Measurements from ENCODE around the gene SLC22A23. TPM values are rescaled to one million over a fixed set of nuclear protein-coding genes. Genes with fewer than 3 reads are reported as not detected.

The SLC22A23 gene
- total RNA-seq, 6 donors from 2014 or later: 18.2 to 73.1 (median 28.3) TPM

DNA sequence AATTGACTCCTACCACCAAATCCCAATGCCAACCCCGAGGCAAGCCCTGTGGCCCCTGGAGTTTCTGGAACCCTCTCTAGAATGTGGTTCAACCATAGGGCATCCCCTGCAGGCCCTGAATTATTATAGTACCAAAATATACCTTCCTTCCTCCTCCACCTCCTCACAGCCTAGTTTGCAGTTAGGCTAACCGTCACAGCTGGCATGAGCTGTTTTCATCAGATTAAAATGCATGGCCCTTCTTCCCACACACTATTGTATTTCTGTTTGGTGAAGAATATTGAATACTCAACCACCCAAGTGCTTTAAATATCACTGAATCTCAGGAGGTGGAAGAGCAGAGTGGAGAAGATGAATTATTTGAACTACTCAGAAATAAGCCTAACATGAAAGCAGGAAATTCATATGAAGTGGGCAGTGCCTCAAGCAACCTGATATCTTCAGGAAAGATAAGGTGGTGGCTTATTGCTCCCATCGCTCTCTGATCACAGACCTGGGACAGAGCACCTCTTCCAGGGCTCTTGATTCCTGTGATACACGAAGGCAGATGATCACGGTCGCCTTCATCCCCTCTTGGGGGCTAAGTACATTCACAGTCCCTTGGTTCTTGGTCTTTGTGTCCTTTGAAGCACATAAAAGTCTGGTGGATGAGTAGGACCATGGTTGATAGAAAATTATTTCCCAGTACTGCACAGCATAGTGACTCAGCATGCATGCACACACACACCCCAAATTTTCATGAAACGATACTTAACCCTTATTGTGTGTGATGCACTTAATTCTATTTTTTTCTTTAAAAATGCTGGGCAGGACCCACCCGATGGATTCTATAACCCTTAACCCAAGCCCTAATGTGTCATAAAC is 107.2 kb downstream of the SLC22A23 start:
- TF ChIP-seq, protein P1, sequence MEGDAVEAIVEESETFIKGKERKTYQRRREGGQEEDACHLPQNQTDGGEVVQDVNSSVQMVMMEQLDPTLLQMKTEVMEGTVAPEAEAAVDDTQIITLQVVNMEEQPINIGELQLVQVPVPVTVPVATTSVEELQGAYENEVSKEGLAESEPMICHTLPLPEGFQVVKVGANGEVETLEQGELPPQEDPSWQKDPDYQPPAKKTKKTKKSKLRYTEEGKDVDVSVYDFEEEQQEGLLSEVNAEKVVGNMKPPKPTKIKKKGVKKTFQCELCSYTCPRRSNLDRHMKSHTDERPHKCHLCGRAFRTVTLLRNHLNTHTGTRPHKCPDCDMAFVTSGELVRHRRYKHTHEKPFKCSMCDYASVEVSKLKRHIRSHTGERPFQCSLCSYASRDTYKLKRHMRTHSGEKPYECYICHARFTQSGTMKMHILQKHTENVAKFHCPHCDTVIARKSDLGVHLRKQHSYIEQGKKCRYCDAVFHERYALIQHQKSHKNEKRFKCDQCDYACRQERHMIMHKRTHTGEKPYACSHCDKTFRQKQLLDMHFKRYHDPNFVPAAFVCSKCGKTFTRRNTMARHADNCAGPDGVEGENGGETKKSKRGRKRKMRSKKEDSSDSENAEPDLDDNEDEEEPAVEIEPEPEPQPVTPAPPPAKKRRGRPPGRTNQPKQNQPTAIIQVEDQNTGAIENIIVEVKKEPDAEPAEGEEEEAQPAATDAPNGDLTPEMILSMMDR (IDR thresholded peaks at IDR 0.05): no peak
- no peak for TF ChIP-seq EP300 (IDR thresholded peaks at IDR 0.05)
- H3K27me3 ChIP-seq: no peaks in the 10 kb centered on the region
- DNase-seq: no peak
- no peak overlapping the region for H3K27ac ChIP-seq
- 86 to 87% methylated on average over 8 of the region's 8 CpGs for WGBS, 2 donors
- peaks cover 5 to 28% (median 17%) of the 10 kb centered on the region in 4 donors for H3K4me1 ChIP-seq
- ATAC-seq (ENCODE audit: low FRiP score in 2 of 2): no peak
- no peaks in the 10 kb centered on the region for H3K36me3 ChIP-seq
- no peaks in the 10 kb centered on the region for H3K9me3 ChIP-seq
- no peak overlapping the region for H3K4me3 ChIP-seq

DNA sequence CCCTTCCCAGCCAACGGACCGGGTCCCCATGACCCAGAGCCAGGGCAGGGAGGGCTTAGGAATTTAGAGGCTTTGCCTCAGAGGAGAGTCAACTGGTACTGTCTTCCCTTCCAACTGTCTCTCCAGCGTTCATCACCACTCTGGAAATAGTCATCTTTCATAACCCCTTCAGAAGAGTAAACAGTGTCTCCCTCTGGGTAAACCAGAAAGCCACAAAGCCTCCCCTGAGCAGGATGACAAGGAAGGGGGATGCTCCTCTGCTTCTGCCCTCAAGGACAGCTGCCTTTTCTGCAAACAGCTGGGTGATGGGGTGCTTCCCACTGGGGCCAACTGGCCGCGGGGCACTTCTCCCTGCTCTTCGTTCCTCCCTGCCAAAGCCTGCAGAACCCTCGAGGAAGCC is 108.0 kb downstream of the SLC22A23 start:
- Histone ChIP-seq H3K36me3 (no peaks in the 10 kb centered on the region), H3K4me3 (no peak overlapping the region), H3K9me3 (no peaks in the 10 kb centered on the region), H3K4me1 (peaks cover 0 to 28% (median 12%) of the 10 kb centered on the region in 4 donors), H3K27ac (no peak overlapping the region), H3K27me3 (no peaks in the 10 kb centered on the region)
- DNase-seq (no peak), ATAC-seq (ENCODE audit: low FRiP score in 2 of 2) (no peak)
- TF ChIP-seq, protein P1 (IDR thresholded peaks at IDR 0.05): no peak
- TF ChIP-seq EP300 (IDR thresholded peaks at IDR 0.05) (no peak), POLR2A (IDR thresholded peaks at IDR 0.05) (no peak), POLR2AphosphoS5 (IDR thresholded peaks at IDR 0.05) (no peak)
- 75 to 89% methylated on average over 6 to 7 of the region's 7 CpGs for WGBS, 2 donors

DNA sequence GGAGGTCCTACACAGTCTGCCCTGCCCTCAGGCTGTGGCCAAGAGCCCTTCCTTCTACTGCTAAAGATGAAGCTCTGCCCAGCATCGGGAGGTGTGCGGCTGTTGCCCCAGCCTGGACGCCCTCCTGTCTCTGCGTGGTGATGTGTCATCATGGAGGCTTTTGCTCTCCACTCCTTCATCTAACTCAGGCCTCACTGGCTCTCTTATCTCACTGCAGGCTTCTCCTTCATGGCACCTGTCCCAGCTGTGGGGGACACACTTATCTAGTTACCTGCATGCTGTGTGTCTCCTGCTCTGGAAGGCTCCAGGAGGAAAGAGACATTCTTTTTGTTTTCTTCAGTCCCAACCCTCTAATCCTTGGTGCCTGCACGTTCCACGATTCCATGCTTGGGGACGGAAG is 109.0 kb downstream of the SLC22A23 start:
- Histone ChIP-seq H3K9me3 (no peaks in the 10 kb centered on the region), H3K36me3 (no peaks in the 10 kb centered on the region), H3K4me1 (peaks cover 0 to 28% (median 12%) of the 10 kb centered on the region in 4 donors), H3K27me3 (no peaks in the 10 kb centered on the region), H3K4me3 (no peak overlapping the region), H3K27ac (no peak overlapping the region)
- DNase-seq: no peak
- no peak for TF ChIP-seq EP300 (IDR thresholded peaks at IDR 0.05)
- no peak for TF ChIP-seq POLR2A (IDR thresholded peaks at IDR 0.05)
- TF ChIP-seq, protein P1 (IDR thresholded peaks at IDR 0.05): no peak
- TF ChIP-seq POLR2AphosphoS5 (IDR thresholded peaks at IDR 0.05): no peak
- 92 to 98% methylated on average over 7 of the region's 7 CpGs for WGBS, 2 donors
- no peak for ATAC-seq (ENCODE audit: low FRiP score in 2 of 2)

DNA sequence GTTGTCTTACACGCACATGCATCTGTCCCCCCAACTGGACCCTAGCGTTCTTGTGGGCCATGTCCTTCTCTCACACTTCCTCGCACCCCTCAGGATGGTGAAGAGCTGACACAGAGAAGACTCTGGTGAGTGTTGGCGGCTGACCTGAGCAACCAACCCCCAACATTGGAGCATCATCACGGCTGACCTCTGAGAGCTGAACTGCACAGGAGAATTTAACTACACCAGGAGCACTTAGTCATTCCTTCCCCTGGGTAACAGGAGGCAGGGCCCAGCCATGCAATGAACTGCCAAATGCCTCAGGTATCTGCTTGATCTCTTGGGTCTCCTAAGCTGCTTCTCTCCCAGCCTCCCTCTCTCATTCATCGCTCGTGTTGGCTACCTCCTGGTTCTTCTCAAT is 109.6 kb downstream of the SLC22A23 start:
- no peak for DNase-seq
- ATAC-seq (ENCODE audit: low FRiP score in 2 of 2): no peak

More for the DNA sequence above, 109.6 kb downstream of the SLC22A23 start:
- no peak overlapping the region for H3K27ac ChIP-seq
- no peaks in the 10 kb centered on the region for H3K36me3 ChIP-seq
- H3K27me3 ChIP-seq: no peaks in the 10 kb centered on the region
- TF ChIP-seq, protein P1 (IDR thresholded peaks at IDR 0.05): no peak
- TF ChIP-seq EP300 (IDR thresholded peaks at IDR 0.05): no peak
- no peak for TF ChIP-seq POLR2AphosphoS5 (IDR thresholded peaks at IDR 0.05)
- no peak for TF ChIP-seq POLR2A (IDR thresholded peaks at IDR 0.05)
- WGBS, 2 donors: 96 to 97% methylated on average over 7 of the region's 7 CpGs
- peaks cover 0 to 28% (median 12%) of the 10 kb centered on the region in 4 donors for H3K4me1 ChIP-seq
- H3K9me3 ChIP-seq: no peaks in the 10 kb centered on the region
- H3K4me3 ChIP-seq: no peak overlapping the region
